OCI-LY3 (cell line): Measurements from ENCODE around the gene PDE4D.

Experiments used
- CTCF ChIP-seq: fragments of 200-600, 300-600 bp; sonication (generic); IDR thresholded peaks from 2 replicates; pipeline ENCODE4 v1.5.1; 2014; ENCODE audit warnings: antibody characterized with exemption, low read length, low read depth
- EZH2phosphoT487 ChIP-seq: fragments of 200-600 bp; shearing (Covaris generic); IDR thresholded peaks from 2 replicates; pipeline ENCODE4 v1.6.1; 2018; ENCODE audit warnings: antibody characterized with exemption, mixed run types, low read depth

- TF ChIP-seq CTCF, result no peak
- no peak for TF ChIP-seq EZH2phosphoT487
Measured at GRCh38 chr5:59180515-59180914, 713.0 kb downstream of the PDE4D start.
